Neural crest cell (in vitro differentiated cells): Measurements from ENCODE around the gene TWF2. TPM values are rescaled to one million over a fixed set of nuclear protein-coding genes. Genes with fewer than 3 reads are reported as not detected.
A peak's percentile ranks its signal among the peaks of the same experiment; 100 is the strongest.

Experiments used
- DNase-seq: peaks from one replicate; pipeline ENCODE4 v3.0.0; 2021; ENCODE audit warnings: low read depth, mixed read lengths, low spot score
- H3K27ac Mint-ChIP-seq: one replicate; pipeline ENCODE4 v1.8.0; 2021; ENCODE audit warnings: mild to moderate bottlenecking, mixed read lengths; ENCODE audit not compliant: unreplicated experiment
- H3K27me3 Mint-ChIP-seq: 2 replicates; pipeline ENCODE4 v1.8.0; 2021; ENCODE audit warnings: low read depth, mild to moderate bottlenecking, mixed read lengths
- H3K36me3 Mint-ChIP-seq: 2 replicates; pipeline ENCODE4 v1.8.0; 2021; ENCODE audit warnings: low read depth, mild to moderate bottlenecking, mixed read lengths
- H3K4me1 Mint-ChIP-seq: 2 replicates; pipeline ENCODE4 v1.8.0; 2021; ENCODE audit warnings: mixed read lengths
- H3K4me3 Mint-ChIP-seq: one replicate; pipeline ENCODE4 v1.8.0; 2021; ENCODE audit warnings: mild to moderate bottlenecking, mixed read lengths
- H3K9me3 Mint-ChIP-seq: 2 replicates; pipeline ENCODE4 v1.8.0; 2021; ENCODE audit warnings: mixed read lengths
- total RNA-seq: library from RNA; stranded (reverse); gene quantifications from 2 replicates; pipeline ENCODE4 v1.2.1, GENCODE V29; 2021
- TF ChIP-seq, protein P1 (sequence below): fragments of 200-600 bp; sonication (generic); conservative IDR thresholded peaks from 2 replicates; pipeline ENCODE4 v1.5.0; 2021; ENCODE audit warnings: antibody characterized with exemption, mild to moderate bottlenecking

Gene TWF2
- total RNA-seq, 1 donor from 2014 or later: 31.7 TPM

DNA sequence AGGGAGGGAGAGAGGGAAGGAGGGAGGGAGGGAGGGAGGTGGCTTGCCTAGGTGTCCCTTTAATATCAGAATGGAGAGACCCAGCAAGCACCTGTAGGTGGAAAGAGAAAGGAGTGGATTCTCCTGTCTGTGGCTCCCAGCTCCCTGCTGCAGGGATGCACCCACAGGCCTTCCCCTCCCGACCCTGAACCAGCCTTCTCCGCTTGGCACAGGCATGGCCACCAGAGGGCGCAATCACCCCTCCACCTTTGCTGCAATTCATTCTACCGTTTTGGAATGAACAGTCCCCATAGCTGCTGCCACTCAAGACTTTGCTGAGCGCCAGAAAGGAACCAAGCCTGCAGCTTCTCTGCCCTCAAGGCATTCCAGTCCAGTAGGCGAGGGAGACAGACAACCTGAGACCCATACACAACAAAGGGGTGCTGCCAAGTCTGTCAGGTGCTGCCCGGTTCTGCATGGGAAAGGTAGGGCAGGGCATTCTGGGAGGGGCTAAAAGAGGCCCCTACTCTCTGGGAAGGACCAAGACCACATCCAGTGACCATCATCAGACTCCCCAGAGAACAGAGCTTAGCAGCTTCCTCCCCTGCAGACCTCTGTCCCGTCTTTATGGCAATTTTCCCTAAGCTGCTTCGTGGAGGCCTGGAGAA, 18.5 kb downstream of the TWF2 start:
- DNase-seq: peak; percentile 97
- Mint-ChIP-seq H3K4me1 (peaks cover 4% of the 10 kb centered on the region), H3K4me3 (peak overlapping the region; percentile 2), H3K9me3 (no peaks in the 10 kb centered on the region), H3K27me3 (no peaks in the 10 kb centered on the region), H3K27ac (no peak overlapping the region), H3K36me3 (peaks cover 2% of the 10 kb centered on the region)
- TF ChIP-seq, protein P1, sequence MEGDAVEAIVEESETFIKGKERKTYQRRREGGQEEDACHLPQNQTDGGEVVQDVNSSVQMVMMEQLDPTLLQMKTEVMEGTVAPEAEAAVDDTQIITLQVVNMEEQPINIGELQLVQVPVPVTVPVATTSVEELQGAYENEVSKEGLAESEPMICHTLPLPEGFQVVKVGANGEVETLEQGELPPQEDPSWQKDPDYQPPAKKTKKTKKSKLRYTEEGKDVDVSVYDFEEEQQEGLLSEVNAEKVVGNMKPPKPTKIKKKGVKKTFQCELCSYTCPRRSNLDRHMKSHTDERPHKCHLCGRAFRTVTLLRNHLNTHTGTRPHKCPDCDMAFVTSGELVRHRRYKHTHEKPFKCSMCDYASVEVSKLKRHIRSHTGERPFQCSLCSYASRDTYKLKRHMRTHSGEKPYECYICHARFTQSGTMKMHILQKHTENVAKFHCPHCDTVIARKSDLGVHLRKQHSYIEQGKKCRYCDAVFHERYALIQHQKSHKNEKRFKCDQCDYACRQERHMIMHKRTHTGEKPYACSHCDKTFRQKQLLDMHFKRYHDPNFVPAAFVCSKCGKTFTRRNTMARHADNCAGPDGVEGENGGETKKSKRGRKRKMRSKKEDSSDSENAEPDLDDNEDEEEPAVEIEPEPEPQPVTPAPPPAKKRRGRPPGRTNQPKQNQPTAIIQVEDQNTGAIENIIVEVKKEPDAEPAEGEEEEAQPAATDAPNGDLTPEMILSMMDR: peak; percentile 92

DNA sequence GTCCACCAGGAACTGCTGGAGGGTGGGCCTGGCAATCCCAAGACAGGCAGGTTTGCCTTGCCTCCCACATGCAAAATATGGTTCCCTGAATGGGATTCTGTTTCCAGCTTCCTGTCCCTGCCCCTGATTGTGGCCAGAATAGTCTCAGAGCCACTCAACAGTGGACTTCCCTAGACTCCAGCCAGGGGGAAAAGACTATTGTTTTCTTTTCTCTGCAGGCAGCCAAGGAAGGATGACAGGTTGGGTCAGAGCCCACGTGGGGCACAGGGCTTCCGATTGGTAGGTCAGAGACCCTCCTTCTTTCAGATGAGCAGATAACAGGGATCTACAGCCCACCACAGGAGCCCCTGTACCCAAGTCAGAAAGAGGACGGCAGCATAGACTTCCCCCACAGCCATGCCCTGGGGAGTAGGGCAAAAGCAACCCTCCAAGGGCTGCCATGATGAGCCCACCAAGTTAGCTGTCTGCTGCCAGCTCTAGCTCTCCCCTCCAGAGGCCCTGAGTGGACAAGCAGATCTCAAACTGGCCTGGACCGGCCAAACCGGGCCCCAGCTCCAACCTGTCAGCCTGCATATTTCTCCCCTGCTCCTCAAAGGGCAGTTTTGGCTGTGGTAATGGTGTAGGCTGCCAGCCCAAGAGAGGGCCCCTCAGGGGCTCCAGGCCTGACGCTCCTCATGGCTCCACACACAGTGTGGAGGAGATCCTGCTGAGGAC, 19.9 kb downstream of the TWF2 start:
- Mint-ChIP-seq H3K9me3 (no peaks in the 10 kb centered on the region), H3K4me3 (no peak overlapping the region), H3K4me1 (peaks cover 4% of the 10 kb centered on the region), H3K27ac (peak overlapping the region; percentile 43), H3K27me3 (no peaks in the 10 kb centered on the region), H3K36me3 (peaks cover 8% of the 10 kb centered on the region)
- TF ChIP-seq, protein P1: no peak
- DNase-seq: no peak

DNA sequence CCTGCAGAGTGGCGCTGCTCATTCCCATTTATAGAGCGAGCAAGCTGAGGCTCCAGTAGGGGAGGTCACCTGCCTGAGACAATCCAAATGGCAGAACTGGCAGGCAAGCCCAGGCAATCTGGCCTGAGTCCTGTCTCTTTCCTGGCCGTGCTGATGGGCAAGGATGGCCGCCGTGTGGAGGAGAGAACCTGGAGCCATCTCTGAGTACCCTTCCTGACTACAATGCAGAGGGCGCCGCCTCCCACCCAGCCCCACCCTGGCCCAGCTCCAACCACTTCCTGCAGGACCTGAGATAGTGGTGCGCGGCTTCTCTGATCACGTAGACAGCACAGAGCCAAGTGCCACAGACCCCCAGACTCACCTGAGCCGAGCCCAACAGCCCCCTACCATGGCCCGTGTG, 20.5 kb downstream of the TWF2 start:
- DNase-seq: no peak
- Mint-ChIP-seq H3K4me3 (no peak overlapping the region), H3K4me1 (peaks cover 4% of the 10 kb centered on the region), H3K36me3 (peaks cover 10% of the 10 kb centered on the region), H3K27me3 (no peaks in the 10 kb centered on the region), H3K9me3 (no peaks in the 10 kb centered on the region), H3K27ac (no peak overlapping the region)
- TF ChIP-seq, protein P1: no peak

DNA sequence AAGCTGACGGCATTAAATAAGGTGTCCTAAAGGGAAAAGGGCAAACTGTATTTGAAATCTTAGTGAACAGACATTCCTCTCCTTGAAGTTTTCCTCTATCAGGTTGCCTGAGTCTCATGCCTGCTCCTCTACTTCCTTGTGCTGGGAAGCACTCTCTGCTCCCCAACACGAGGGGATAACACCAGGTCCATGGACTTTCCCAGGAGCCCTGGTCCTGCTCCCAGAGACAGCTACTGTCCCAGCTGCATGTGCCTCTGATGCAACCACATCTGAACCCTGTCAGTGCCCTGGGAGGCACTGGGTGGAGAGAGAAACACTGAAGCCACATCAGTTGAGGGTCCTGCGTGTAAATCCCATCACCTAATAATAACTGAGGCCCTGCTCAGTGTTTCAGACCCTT, 20.9 kb downstream of the TWF2 start:
- H3K27me3 Mint-ChIP-seq: no peaks in the 10 kb centered on the region
- H3K4me3 Mint-ChIP-seq: no peak overlapping the region
- H3K27ac Mint-ChIP-seq: peak overlapping the region; percentile 78
- TF ChIP-seq, protein P1: no peak
- peaks cover 12% of the 10 kb centered on the region for H3K36me3 Mint-ChIP-seq
- H3K4me1 Mint-ChIP-seq: peaks cover 4% of the 10 kb centered on the region
- DNase-seq: no peak
- no peaks in the 10 kb centered on the region for H3K9me3 Mint-ChIP-seq

DNA sequence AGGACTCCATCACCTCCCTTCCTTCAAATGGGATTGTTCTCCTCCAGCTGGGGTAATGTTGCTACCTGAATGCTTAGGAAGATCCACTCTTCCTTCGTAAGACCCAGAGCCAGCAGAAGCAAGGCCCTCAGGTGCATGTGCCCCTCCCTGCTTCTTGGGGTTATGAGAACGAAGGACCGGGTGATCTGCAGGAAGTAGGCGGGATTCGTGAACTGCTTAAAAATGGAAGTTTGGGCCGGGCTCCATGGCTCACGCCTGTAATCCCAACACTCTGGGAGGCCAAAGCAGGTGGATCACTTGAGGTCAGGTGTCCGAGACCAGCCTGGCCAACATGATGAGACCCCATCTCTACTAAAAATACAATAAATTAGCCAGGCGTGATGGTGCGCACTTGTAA, 21.6 kb downstream of the TWF2 start:
- Mint-ChIP-seq H3K27ac (no peak overlapping the region), H3K36me3 (peaks cover 15% of the 10 kb centered on the region), H3K9me3 (no peaks in the 10 kb centered on the region), H3K27me3 (no peaks in the 10 kb centered on the region), H3K4me3 (no peak overlapping the region), H3K4me1 (peaks cover 4% of the 10 kb centered on the region)
- TF ChIP-seq, protein P1: no peak
- DNase-seq: no peak
